K562 (cell line): ENCODE measurements around the gene UBXN1. TPM values are rescaled to one million over a fixed set of nuclear protein-coding genes. Genes with fewer than 3 reads are reported as not detected.
A peak's percentile ranks its signal among the peaks of the same experiment; 100 is the strongest.

Experiments
- CHD2 ChIP-seq: IDR thresholded peaks from 2 replicates; pipeline ENCODE4 v1.6.1; 2011; ENCODE audit warnings: low read depth, low read length
- CSDE1 ChIP-seq, 2 experiments: fragments of 450-650 bp; IDR thresholded peaks; 2 replicates each; pipeline ENCODE4 v1.6.1; 2016; ENCODE audit warnings: mild to moderate bottlenecking in 1 of 2
- FOXJ2 ChIP-seq: fragments of 200-800 bp; sonication (Bioruptor generic); IDR thresholded peaks from 2 replicates; pipeline ENCODE4 v1.6.1; 2016; ENCODE audit warnings: missing genetic modification characterization, missing compliant biosample characterization
- HCFC1 ChIP-seq: IDR thresholded peaks from 2 replicates; pipeline ENCODE4 v1.6.1; 2012; ENCODE audit warnings: low read depth, low read length, improper control_type of control experiment
- POLR2B ChIP-seq: fragments of 450-650 bp; IDR thresholded peaks from 2 replicates; pipeline ENCODE4 v1.6.1; 2018; ENCODE audit warnings: low read depth; ENCODE audit not compliant: partially characterized antibody
- RAD51 ChIP-seq: fragments of 450-650 bp; IDR thresholded peaks from 2 replicates; pipeline ENCODE4 v1.7.1; 2016; ENCODE audit warnings: low read depth, mild to moderate bottlenecking, borderline replicate concordance
- YY1 ChIP-seq, 3 experiments: IDR thresholded peaks; 2 replicates each; pipeline ENCODE4 v1.6.1; 2011; ENCODE audit warnings: low read length in 2 of 3, mild to moderate bottlenecking in 2 of 3, moderate library complexity in 2 of 3, borderline replicate concordance in 1 of 3, control low read depth in 1 of 3, low read depth in 1 of 3; ENCODE audit not compliant: insufficient read depth in 3 of 3, insufficient replicate concordance in 2 of 3, control insufficient read depth in 1 of 3, insufficient read length in 1 of 3; ENCODE audit errors: extremely low read depth in 1 of 3
- ZNF140 ChIP-seq: fragments of 250-450 bp; sonication (Bioruptor Pico); IDR thresholded peaks from 2 replicates; pipeline ENCODE4 v1.8.0; 2021; ENCODE audit warnings: moderate library complexity, mild to moderate bottlenecking, inconsistent platforms
- ZNF668 ChIP-seq: fragments of 250-450 bp; sonication (Bioruptor Pico); IDR thresholded peaks from 2 replicates; pipeline ENCODE4 v1.8.0; 2022; ENCODE audit warnings: mild to moderate bottlenecking, inconsistent platforms
- ZNF75A ChIP-seq: fragments of 450-650 bp; formaldehyde crosslinking; IDR thresholded peaks from 2 replicates; pipeline ENCODE4 v1.4.0; 2020; ENCODE audit warnings: mild to moderate bottlenecking
- polyA plus RNA-seq, 8 experiments: library from polyadenylated mRNA; depleted of rRNA in 4 of 8; stranded (reverse) in 5 of 8; unstranded in 3 of 8; fragments of >200 nt; fragmentation: Nextera tagmentation in 2 of 8; fragmentation: Illumina TruSeq in 1 of 8; extraction: Ambion mirVana in 2 of 8; extraction: Trizol in 1 of 8; gene quantifications; 2 replicates each; pipeline versions ENCODE4 v1.2.1 to v1.2.3, GENCODE V29; 2011 to 2014; ENCODE audit warnings: inconsistent platforms in 1 of 8, missing spikeins in 1 of 8
- total RNA-seq, 7 experiments: library from RNA; depleted of rRNA in 6 of 7; stranded (reverse); fragments of >200 nt in 6 of 7; fragmentation: Illumina TruSeq in 2 of 7; extraction: Trizol in 2 of 7; gene quantifications; 2 replicates each; pipeline versions ENCODE4 v1.2.1 to v1.2.3, GENCODE V29; 2011 to 2021; ENCODE audit warnings: low replicate concordance in 1 of 7
- TF ChIP-seq, protein P1 (sequence below): fragments of 450-650 bp; IDR thresholded peaks from 2 replicates; pipeline ENCODE4 v1.6.1; 2016; ENCODE audit warnings: low read depth
- TF ChIP-seq, protein P2 (sequence below): fragments of 250-450 bp; sonication (Bioruptor Pico); IDR thresholded peaks from 2 replicates; pipeline ENCODE4 v1.5.0; 2020; ENCODE audit warnings: mild to moderate bottlenecking
- TF ChIP-seq, protein P3 (sequence below): fragments of 200-800 bp; sonication (Bioruptor generic); IDR thresholded peaks from 2 replicates; pipeline ENCODE4 v1.6.1; 2017; ENCODE audit warnings: missing genetic modification characterization, missing compliant biosample characterization
- TF ChIP-seq, protein P4 (sequence below): sonication (generic); IDR thresholded peaks from 2 replicates; pipeline ENCODE4 v1.6.1; 2016

The UBXN1 gene
- total and polyA plus RNA-seq, 9 of the 15 experiments (the other 6 are each of a cell fraction or from before 2014, with no cell fraction given) = 4.8 to 263 (median 99.7) TPM

DNA sequence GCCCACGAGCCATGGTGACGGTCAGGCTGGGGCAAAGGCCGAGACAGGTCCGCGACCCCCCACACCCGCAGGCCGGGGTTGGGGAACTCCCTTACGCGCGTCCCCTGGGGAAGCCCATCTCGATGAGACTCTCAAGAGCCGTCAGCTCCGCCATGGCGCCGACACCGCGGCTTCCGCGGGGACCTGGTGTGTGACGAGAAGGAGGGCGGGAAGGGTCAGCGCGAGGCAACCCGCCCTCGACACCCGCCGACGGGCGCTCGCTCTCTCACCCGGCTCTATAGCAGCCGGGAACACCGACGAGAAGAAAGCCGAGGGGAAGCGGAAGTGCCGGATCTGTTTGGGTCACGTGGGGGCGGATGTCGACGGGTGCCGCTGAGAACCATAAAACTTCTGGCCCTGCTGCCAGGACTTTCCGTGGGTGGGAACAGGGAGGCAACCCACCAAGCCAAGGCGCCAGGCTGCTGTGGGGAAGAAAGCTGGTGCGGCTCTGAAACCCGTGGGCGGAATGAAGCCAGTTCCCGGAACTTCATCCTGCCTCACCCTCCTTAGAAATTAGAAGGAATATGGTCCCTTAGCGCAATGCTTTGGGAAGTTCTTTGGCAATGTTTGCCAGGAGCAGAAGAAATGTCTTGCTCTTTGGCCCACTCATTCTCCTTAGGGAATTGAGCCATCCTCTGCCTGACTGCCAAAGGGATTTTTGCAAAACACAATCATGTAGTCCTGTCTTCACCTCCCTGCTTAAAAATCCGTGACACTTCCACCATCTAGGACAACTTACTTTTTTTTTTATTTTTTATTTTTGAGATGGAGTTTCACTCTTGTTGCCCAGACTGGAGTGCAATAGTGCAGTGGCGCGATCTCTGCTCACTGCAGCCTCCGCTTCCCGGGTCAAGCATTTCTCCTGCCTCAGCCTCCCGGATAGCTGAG, at the start of gene UBXN1 (continued):
- TF ChIP-seq, protein P1, sequence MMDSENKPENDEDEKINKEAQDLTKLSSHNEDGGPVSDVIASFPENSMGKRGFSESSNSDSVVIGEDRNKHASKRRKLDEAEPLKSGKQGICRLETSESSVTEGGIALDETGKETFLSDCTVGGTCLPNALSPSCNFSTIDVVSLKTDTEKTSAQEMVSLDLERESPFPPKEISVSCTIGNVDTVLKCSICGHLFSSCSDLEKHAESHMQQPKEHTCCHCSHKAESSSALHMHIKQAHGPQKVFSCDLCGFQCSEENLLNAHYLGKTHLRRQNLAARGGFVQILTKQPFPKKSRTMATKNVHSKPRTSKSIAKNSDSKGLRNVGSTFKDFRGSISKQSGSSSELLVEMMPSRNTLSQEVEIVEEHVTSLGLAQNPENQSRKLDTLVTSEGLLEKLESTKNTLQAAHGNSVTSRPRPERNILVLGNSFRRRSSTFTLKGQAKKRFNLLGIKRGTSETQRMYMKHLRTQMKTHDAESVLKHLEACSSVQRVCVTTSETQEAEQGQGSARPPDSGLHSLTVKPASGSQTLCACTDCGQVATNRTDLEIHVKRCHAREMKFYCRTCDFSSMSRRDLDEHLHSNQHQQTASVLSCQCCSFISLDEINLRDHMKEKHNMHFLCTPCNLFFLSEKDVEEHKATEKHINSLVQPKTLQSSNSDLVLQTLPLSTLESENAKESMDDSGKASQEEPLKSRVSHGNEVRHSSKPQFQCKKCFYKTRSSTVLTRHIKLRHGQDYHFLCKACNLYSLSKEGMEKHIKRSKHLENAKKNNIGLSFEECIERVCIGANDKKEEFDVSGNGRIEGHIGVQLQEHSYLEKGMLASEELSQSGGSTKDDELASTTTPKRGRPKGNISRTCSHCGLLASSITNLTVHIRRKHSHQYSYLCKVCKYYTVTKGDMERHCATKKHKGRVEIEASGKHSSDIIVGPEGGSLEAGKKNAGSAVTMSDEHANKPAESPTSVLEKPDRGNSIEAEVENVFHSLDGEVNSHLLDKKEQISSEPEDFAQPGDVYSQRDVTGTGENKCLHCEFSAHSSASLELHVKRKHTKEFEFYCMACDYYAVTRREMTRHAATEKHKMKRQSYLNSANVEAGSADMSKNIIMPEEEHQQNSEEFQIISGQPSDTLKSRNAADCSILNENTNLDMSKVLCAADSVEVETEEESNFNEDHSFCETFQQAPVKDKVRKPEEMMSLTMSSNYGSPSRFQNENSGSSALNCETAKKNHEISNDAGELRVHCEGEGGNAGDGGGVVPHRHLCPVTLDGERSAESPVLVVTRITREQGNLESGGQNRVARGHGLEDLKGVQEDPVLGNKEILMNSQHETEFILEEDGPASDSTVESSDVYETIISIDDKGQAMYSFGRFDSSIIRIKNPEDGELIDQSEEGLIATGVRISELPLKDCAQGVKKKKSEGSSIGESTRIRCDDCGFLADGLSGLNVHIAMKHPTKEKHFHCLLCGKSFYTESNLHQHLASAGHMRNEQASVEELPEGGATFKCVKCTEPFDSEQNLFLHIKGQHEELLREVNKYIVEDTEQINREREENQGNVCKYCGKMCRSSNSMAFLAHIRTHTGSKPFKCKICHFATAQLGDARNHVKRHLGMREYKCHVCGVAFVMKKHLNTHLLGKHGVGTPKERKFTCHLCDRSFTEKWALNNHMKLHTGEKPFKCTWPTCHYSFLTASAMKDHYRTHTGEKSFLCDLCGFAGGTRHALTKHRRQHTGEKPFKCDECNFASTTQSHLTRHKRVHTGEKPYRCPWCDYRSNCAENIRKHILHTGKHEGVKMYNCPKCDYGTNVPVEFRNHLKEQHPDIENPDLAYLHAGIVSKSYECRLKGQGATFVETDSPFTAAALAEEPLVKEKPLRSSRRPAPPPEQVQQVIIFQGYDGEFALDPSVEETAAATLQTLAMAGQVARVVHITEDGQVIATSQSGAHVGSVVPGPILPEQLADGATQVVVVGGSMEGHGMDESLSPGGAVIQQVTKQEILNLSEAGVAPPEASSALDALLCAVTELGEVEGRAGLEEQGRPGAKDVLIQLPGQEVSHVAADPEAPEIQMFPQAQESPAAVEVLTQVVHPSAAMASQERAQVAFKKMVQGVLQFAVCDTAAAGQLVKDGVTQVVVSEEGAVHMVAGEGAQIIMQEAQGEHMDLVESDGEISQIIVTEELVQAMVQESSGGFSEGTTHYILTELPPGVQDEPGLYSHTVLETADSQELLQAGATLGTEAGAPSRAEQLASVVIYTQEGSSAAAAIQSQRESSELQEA = peak; percentile 98
- TF ChIP-seq CHD2 = peak; percentile 11; the same call in 1 of the 2 replicates
- peak; percentile 64 for TF ChIP-seq POLR2B
- 0 out of 2 replicates have a peak, but pooled peaks have one; percentile 39 for TF ChIP-seq FOXJ2 (tag)
- peak; percentile 76 for TF ChIP-seq HCFC1
- TF ChIP-seq CSDE1 (IDR thresholded peaks at IDR 0.05) = 0 out of 4 replicates have a peak, but pooled peaks of 1 of the 2 experiments have one; percentile 11
- TF ChIP-seq, protein P2, sequence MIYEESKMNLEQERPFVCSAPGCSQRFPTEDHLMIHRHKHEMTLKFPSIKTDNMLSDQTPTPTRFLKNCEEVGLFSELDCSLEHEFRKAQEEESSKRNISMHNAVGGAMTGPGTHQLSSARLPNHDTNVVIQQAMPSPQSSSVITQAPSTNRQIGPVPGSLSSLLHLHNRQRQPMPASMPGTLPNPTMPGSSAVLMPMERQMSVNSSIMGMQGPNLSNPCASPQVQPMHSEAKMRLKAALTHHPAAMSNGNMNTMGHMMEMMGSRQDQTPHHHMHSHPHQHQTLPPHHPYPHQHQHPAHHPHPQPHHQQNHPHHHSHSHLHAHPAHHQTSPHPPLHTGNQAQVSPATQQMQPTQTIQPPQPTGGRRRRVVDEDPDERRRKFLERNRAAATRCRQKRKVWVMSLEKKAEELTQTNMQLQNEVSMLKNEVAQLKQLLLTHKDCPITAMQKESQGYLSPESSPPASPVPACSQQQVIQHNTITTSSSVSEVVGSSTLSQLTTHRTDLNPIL (CRISPR knock-in tag) = no peak
- TF ChIP-seq YY1 (IDR thresholded peaks at IDR 0.05; ENCODE audit: borderline replicate concordance in 1 of 3, control insufficient read depth in 1 of 3, extremely low read depth in 1 of 3, insufficient read depth in 3 of 3, insufficient read length in 1 of 3, insufficient replicate concordance in 2 of 3, low read depth in 1 of 3, low read length in 2 of 3) = peak in 2 of 3 experiments; percentile 40 to 67
- peak; percentile 97 for TF ChIP-seq RAD51
- TF ChIP-seq ZNF140 (CRISPR knock-in tag) = no peak
- TF ChIP-seq, protein P3, sequence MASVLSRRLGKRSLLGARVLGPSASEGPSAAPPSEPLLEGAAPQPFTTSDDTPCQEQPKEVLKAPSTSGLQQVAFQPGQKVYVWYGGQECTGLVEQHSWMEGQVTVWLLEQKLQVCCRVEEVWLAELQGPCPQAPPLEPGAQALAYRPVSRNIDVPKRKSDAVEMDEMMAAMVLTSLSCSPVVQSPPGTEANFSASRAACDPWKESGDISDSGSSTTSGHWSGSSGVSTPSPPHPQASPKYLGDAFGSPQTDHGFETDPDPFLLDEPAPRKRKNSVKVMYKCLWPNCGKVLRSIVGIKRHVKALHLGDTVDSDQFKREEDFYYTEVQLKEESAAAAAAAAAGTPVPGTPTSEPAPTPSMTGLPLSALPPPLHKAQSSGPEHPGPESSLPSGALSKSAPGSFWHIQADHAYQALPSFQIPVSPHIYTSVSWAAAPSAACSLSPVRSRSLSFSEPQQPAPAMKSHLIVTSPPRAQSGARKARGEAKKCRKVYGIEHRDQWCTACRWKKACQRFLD (CRISPR knock-in tag) = peak; percentile 81
- no peak for TF ChIP-seq ZNF75A (CRISPR knock-in tag)
- TF ChIP-seq, protein P4, sequence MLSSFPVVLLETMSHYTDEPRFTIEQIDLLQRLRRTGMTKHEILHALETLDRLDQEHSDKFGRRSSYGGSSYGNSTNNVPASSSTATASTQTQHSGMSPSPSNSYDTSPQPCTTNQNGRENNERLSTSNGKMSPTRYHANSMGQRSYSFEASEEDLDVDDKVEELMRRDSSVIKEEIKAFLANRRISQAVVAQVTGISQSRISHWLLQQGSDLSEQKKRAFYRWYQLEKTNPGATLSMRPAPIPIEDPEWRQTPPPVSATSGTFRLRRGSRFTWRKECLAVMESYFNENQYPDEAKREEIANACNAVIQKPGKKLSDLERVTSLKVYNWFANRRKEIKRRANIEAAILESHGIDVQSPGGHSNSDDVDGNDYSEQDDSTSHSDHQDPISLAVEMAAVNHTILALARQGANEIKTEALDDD = no peak
- TF ChIP-seq ZNF668 (CRISPR knock-in tag) = no peak
